Tibial artery (tissue), 4 donors: ENCODE measurements around the gene MCM3AP.

Source experiments
- DNase-seq, 2 donors: peaks; one replicate each; pipeline ENCODE4 v3.0.0-alpha.2; 2019
- H3K27ac ChIP-seq, 2 donors: fragments of 200-600 bp; sonication (generic) in 1 of 2; 1 replicate in 1 of 2; 2 replicates in 1 of 2; pipeline ENCODE4 v1.5.1; 2018 to 2019; ENCODE audit warnings: mild to moderate bottlenecking in 1 of 2
- H3K27me3 ChIP-seq, 2 donors: fragments of 200-600 bp; sonication (generic) in 1 of 2; one replicate each; pipeline versions ENCODE4 v1.5.1 to v1.6.0; 2016 to 2019
- H3K36me3 ChIP-seq, 3 donors: fragments of 200-600 bp; sonication (generic) in 2 of 3; one replicate each; pipeline ENCODE4 v1.5.1; 2016 to 2019; ENCODE audit warnings: mild to moderate bottlenecking in 2 of 3
- H3K4me1 ChIP-seq, 4 donors: fragments of 200-600 bp; sonication (generic) in 2 of 4; 1 replicate in 3 of 4; 2 replicates in 1 of 4; pipeline ENCODE4 v1.5.1; 2016 to 2019
- H3K4me3 ChIP-seq, 2 donors: fragments of 200-600 bp; sonication (generic) in 1 of 2; 1 replicate in 1 of 2; 2 replicates in 1 of 2; pipeline ENCODE4 v1.5.1; 2018 to 2019; ENCODE audit warnings: mild to moderate bottlenecking in 2 of 2
- H3K9me3 ChIP-seq, 3 donors: fragments of 200-600 bp; sonication (generic) in 1 of 3; one replicate each; pipeline ENCODE4 v1.5.1; 2016 to 2019
- intact Hi-C: fragments of 100-400 bp; cut with DNase I; formaldehyde crosslinking; loops from one replicate; pipeline ENCODE4 v1.15.0; 2023; ENCODE audit warnings: low total_unique reads
- TF ChIP-seq, protein P1 (sequence below), 2 experiments: fragments of 200-600 bp in 1 of 2; fragments of 450-650 bp in 1 of 2; IDR thresholded peaks; one replicate each; pipeline ENCODE4 v1.5.1; 2017 to 2019; ENCODE audit warnings: antibody characterized with exemption in 2 of 2, mild to moderate bottlenecking in 1 of 2, moderate library complexity in 1 of 2

The MCM3AP gene

GRCh38 chr21:46223217-46223616 lies 62.2 kb downstream of the MCM3AP start:
- peaks cover 0 to 30% (median 22%) of the 10 kb centered on the region in 4 donors for H3K4me1 ChIP-seq
- intact Hi-C loops, result loop anchor here (10.0 kb wide), 1 partner anchor 102 kb away; the partner anchor contains the start of genes C21orf58 and PCNT
- H3K9me3 ChIP-seq, result no peaks in the 10 kb centered on the region
- TF ChIP-seq, protein P1, sequence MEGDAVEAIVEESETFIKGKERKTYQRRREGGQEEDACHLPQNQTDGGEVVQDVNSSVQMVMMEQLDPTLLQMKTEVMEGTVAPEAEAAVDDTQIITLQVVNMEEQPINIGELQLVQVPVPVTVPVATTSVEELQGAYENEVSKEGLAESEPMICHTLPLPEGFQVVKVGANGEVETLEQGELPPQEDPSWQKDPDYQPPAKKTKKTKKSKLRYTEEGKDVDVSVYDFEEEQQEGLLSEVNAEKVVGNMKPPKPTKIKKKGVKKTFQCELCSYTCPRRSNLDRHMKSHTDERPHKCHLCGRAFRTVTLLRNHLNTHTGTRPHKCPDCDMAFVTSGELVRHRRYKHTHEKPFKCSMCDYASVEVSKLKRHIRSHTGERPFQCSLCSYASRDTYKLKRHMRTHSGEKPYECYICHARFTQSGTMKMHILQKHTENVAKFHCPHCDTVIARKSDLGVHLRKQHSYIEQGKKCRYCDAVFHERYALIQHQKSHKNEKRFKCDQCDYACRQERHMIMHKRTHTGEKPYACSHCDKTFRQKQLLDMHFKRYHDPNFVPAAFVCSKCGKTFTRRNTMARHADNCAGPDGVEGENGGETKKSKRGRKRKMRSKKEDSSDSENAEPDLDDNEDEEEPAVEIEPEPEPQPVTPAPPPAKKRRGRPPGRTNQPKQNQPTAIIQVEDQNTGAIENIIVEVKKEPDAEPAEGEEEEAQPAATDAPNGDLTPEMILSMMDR (IDR thresholded peaks at IDR 0.05), result no peak
- no peak overlapping the region for H3K27ac ChIP-seq
- peaks cover 34 to 56% (median 48%) of the 10 kb centered on the region in 3 donors for H3K36me3 ChIP-seq
- H3K27me3 ChIP-seq, result no peaks in the 10 kb centered on the region
- DNase-seq, result no peak
- H3K4me3 ChIP-seq, result no peak overlapping the region

DNA sequence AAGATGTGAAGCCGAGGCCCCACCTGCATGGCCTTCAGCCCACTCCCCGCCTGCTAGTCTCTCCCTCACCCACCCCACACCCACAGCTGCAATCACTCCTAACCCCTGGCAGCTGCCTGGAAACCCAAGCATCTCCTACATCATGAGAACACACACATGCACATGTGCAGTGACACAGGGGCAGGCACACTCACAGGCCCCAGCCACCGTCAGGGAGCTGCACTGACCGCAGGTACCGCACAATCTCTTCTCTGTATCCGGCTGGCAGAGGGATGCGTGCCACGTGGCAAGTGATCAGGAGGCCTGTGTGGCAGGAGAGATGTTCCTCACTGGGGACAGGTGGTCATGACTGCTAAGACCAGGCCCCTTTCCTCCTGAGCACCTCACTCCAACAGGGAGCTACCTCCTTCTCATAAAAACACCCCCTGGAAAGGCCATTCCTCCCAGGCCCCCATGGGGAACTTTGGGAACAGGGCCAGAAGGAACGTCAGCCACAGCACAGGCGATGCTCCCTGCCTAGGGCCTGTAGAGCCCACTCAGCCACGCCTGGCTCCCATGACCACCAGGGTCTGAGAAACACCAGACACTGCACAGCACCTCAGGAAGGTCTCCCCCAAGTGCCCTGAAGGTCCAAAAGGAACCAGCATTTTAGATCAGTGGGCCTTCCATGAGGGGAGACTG lies 62.8 kb downstream of the MCM3AP start:
- DNase-seq, result no peak
- intact Hi-C loops, result loop anchor here (10.0 kb wide), 1 partner anchor 102 kb away; the partner anchor contains the start of genes C21orf58 and PCNT
- H3K27me3 ChIP-seq, result no peaks in the 10 kb centered on the region
- TF ChIP-seq, protein P1 (IDR thresholded peaks at IDR 0.05), result no peak
- H3K9me3 ChIP-seq, result no peaks in the 10 kb centered on the region
- H3K4me1 ChIP-seq, result peaks cover 0 to 30% (median 22%) of the 10 kb centered on the region in 4 donors
- peaks cover 39 to 63% (median 52%) of the 10 kb centered on the region in 3 donors for H3K36me3 ChIP-seq
- H3K4me3 ChIP-seq, result no peak overlapping the region
- H3K27ac ChIP-seq, result no peak overlapping the region

- no peak for DNase-seq
- Histone ChIP-seq H3K4me1 (peaks cover 0 to 23% (median 15%) of the 10 kb centered on the region in 4 donors), H3K27ac (no peak overlapping the region), H3K27me3 (no peaks in the 10 kb centered on the region), H3K36me3 (peaks cover 40 to 68% (median 55%) of the 10 kb centered on the region in 3 donors), H3K4me3 (no peak overlapping the region), H3K9me3 (no peaks in the 10 kb centered on the region)
- TF ChIP-seq, protein P1 (IDR thresholded peaks at IDR 0.05), result no peak
- intact Hi-C loops, result loop anchor here (10.0 kb wide), 1 partner anchor 103 kb away; the partner anchor contains the start of genes C21orf58 and PCNT
These were observed 63.6 kb downstream of the MCM3AP start for GRCh38 chr21:46221664-46222435.

DNA sequence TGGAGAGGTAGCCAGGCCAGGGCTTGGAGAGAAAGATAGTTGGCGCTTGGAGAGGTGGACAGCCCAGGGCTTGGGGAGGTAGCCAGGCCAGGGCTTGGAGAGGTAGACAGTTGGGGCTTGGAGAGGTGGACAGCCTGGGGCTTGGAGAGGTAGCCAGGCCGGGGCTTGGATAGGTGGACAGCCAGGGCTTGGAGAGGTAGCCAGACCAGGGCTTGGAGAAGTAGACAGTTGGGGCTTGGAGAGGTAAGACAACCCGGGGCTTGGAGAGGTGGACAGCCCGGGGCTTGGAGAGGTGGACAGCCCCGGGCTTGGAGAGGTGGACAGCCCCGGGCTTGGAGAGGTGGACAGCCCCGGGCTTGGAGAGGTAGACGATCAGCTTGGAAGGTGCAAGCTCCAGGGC lies 64.6 kb downstream of the MCM3AP start:
- peaks cover 0 to 13% (median 6%) of the 10 kb centered on the region in 4 donors for H3K4me1 ChIP-seq
- no peaks in the 10 kb centered on the region for H3K27me3 ChIP-seq
- no peak overlapping the region for H3K4me3 ChIP-seq
- intact Hi-C loops, result loop anchor here (10.0 kb wide), 1 partner anchor 104 kb away; the partner anchor contains the start of genes C21orf58 and PCNT
- H3K9me3 ChIP-seq, result no peaks in the 10 kb centered on the region
- TF ChIP-seq, protein P1 (IDR thresholded peaks at IDR 0.05), result no peak
- DNase-seq, result no peak
- no peak overlapping the region for H3K27ac ChIP-seq
- peaks cover 40 to 78% (median 62%) of the 10 kb centered on the region in 3 donors for H3K36me3 ChIP-seq

DNA sequence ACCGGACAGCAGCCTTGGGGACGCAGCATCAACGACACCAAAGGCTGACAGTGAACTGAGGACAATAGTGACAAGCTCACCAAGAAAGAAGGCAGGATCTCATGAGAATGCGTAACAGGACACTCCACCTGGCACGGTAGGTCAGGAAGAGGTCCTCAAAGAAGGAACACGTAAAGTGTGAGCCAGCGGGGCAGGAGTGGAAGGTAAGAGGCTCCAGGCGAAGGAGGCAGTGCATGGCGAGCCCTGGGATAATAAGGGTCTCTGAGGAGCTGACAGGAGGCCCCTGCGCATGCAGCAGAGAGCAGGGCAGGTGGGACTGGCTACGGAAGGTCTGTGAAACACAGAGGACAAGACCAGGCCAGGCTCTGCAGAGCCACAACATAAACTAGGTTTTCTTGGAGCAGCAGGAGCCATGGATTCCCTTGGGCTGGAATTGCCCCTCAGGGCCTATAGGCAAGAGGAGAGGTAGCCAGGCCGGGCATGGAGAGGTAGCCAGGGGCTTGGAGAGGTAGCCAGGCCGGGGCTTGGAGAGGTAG lies 65.1 kb downstream of the MCM3AP start:
- intact Hi-C loops, result loop anchor here (10.0 kb wide), 1 partner anchor 104 kb away; the partner anchor contains the start of genes C21orf58 and PCNT
- H3K27ac ChIP-seq, result no peak overlapping the region
- no peaks in the 10 kb centered on the region for H3K9me3 ChIP-seq
- TF ChIP-seq, protein P1 (IDR thresholded peaks at IDR 0.05), result no peak
- peaks cover 0 to 8% (median 3%) of the 10 kb centered on the region in 4 donors for H3K4me1 ChIP-seq
- no peaks in the 10 kb centered on the region for H3K27me3 ChIP-seq
- DNase-seq, result no peak
- H3K4me3 ChIP-seq, result no peak overlapping the region
- H3K36me3 ChIP-seq, result peaks cover 40 to 83% (median 67%) of the 10 kb centered on the region in 3 donors
